Measurements from ENCODE around the gene ENC1. TPM values are rescaled to one million over a fixed set of nuclear protein-coding genes. Genes with fewer than 3 reads are reported as not detected.

The ENC1 gene
- total RNA-seq, 1 donor from 2014 or later, result 15.0 TPM

- no peak for TF ChIP-seq CTCF (IDR thresholded peaks at IDR 0.05)
- no peaks in the 10 kb centered on the region for H3K9me3 ChIP-seq
- DNase-seq, result no peak
Measured at GRCh38 chr5:74628359-74628758, 12.2 kb downstream of the ENC1 start.

GRCh38 chr5:74627646-74628279 is 12.8 kb downstream of the ENC1 start:
- Histone ChIP-seq H3K4me3 (no peak overlapping the region), H3K27ac (no peak overlapping the region), H3K27me3 (no peaks in the 10 kb centered on the region), H3K9me3 (no peaks in the 10 kb centered on the region), H3K4me1 (peaks cover 28% of the 10 kb centered on the region), H3K36me3 (peaks cover 5% of the 10 kb centered on the region)
- DNase-seq, result no peak
- no peak for ATAC-seq
- intact Hi-C loops (cut with DNase I), result no loop called here
- TF ChIP-seq CTCF (IDR thresholded peaks at IDR 0.05), result no peak

More at GRCh38 chr5:74628359-74628758, 12.2 kb downstream of the ENC1 start:
- ATAC-seq, result no peak
- Histone ChIP-seq H3K4me3 (no peak overlapping the region), H3K4me1 (peaks cover 31% of the 10 kb centered on the region), H3K27me3 (no peaks in the 10 kb centered on the region), H3K36me3 (peaks cover 5% of the 10 kb centered on the region), H3K27ac (no peak overlapping the region)
- intact Hi-C loops (cut with DNase I), result no loop called here

GRCh38 chr5:74626386-74627222 is 13.9 kb downstream of the ENC1 start:
- ATAC-seq, result no peak
- H3K27ac ChIP-seq, result no peak overlapping the region

GRCh38 chr5:74625742-74626241 is 14.7 kb downstream of the ENC1 start:
- Histone ChIP-seq H3K36me3 (peaks cover 5% of the 10 kb centered on the region), H3K27ac (no peak overlapping the region), H3K4me1 (peaks cover 8% of the 10 kb centered on the region), H3K4me3 (no peak overlapping the region), H3K27me3 (no peaks in the 10 kb centered on the region), H3K9me3 (no peaks in the 10 kb centered on the region)
- ATAC-seq (no peak), DNase-seq (no peak)
- TF ChIP-seq CTCF (IDR thresholded peaks at IDR 0.05), result no peak
- intact Hi-C loops (cut with DNase I), result no loop called here

More at GRCh38 chr5:74626386-74627222, 13.9 kb downstream of the ENC1 start:
- Histone ChIP-seq H3K27me3 (no peaks in the 10 kb centered on the region), H3K36me3 (peaks cover 5% of the 10 kb centered on the region), H3K4me1 (peaks cover 16% of the 10 kb centered on the region), H3K4me3 (no peak overlapping the region), H3K9me3 (no peaks in the 10 kb centered on the region)
- no peak for TF ChIP-seq CTCF (IDR thresholded peaks at IDR 0.05)
- intact Hi-C loops (cut with DNase I), result no loop called here
- no peak for DNase-seq

GRCh38 chr5:74624931-74625505 is 15.5 kb downstream of the ENC1 start:
- Histone ChIP-seq H3K27me3 (no peaks in the 10 kb centered on the region), H3K9me3 (no peaks in the 10 kb centered on the region), H3K27ac (no peak overlapping the region), H3K4me1 (peaks cover under 1% of the 10 kb centered on the region), H3K36me3 (peaks cover 5% of the 10 kb centered on the region), H3K4me3 (no peak overlapping the region)
- intact Hi-C loops (cut with DNase I), result no loop called here
- ATAC-seq, result no peak
- DNase-seq, result no peak
- TF ChIP-seq CTCF (IDR thresholded peaks at IDR 0.05), result no peak

All from upper lobe of right lung (tissue), 1 donor.